Hair follicle dermal papilla cell (primary cell): Measurements from ENCODE around the gene LEO1. TPM values are rescaled to one million over a fixed set of nuclear protein-coding genes. Genes with fewer than 3 reads are reported as not detected.

ENCODE experiments used
- small RNA-seq: library from RNA; depleted of rRNA; stranded (forward); fragments of <200 nt; gene quantifications from one replicate; pipeline ENCODE3, GENCODE V24; 2012
- total RNA-seq: library from RNA; depleted of rRNA; stranded (reverse); fragments of >200 nt; gene quantifications from 2 replicates; pipeline ENCODE4 v1.2.3, GENCODE V29; 2012

The LEO1 gene
- 13.0 and 14.1 TPM in 2 replicates for total RNA-seq

DNA sequence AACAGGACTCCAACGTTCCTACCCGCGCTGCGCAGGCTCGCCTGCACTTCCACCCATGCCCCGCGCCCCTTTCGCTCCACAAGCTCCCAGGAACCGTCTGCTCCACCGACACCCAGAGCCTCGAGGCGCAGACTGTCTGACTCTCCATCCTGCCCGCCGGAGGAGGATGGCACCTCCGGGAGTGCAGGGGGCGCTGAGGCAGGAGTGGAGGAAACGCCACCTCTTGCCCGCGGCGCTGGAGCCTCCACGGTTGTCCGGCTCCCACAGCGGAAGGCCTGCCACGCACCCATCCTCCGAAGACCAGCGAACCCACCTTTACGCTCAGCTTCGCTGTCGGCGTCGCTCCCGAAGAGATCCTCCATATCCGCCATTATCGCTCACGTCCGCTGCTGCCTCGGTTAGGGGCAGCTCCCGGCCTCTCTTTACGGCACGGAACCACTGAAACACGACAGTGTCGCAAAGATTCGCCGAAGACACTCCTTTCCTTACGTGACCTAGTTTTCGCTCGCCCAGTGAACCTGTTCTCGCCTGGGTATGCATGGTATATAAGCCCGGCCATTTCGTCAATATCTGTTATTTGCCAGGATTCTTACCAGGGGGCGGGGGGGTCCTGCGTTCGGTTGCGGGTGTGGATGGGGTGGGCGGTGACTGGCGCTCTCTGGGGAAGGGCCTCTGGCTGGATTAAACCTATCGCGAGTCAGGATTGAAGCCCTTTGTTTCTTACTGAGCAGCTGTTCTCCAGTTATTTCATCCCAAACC is at the start of gene LEO1:
Gene LEO1, minus strand, starts transcription at position 404 of the 759 bp plus-strand sequence. Its CDS starts 33 bp downstream, at position 371.

DNA sequence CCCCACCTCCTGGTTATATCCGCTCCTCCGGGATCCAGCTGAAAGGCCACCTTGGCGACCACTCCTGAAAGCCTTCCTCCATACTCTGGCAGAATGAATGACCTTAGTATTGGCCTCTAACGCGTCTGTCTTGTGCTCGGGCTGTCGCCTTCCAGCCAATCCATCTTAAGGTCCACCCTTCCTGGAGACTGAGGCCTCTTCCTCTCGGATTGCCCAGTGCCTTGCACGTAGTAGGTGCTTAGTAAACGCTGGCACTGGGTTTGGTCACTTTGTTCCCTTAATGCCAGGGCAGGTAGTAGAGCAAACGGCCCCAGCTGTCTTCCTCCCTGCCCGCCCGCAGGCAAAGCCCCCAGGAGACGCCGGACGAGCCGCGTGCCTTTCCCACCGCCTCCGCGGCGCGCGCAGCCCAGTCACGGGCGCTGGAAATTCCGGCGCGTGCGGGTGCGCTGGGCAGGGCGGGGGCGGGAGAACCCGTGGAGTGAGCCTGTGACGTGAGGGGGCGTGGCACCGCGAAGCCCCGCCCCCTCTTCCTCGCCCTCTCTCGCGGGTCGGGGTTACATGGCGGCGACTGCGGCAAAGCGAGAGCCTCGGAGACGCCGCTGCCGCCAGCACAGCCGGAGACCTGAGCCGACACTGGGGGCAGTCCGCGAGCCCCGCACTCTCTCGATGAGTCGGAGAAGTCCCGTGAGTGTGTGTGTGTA is 47.3 kb upstream of the LEO1 start, which contains the start of gene MAPK6:
Gene MAPK6, plus strand, starts transcription at position 527 of the 701 bp plus-strand sequence. CDS start 27,242 bp downstream, outside the sequence.

Small RNA genes within 50 kb of the gene (small RNA-seq; reads per million reads assigned to genes)
- not detected for gene RNU6-90P

Other genes with a start within 250 kb of the LEO1 start
- gene LYSMD2, start 234.1 kb downstream of the LEO1 start, total RNA-seq = 5.4 and 7.5 TPM in 2 replicates
- 10.4 and 11.0 TPM in 2 replicates for gene TMOD2, start 220.2 kb downstream of the LEO1 start, total RNA-seq
- gene TMOD3, start 142.1 kb downstream of the LEO1 start, total RNA-seq = 49.4 and 58.9 TPM in 2 replicates
- 68.4 and 81.5 TPM in 2 replicates for gene MAPK6, start 47.4 kb upstream of the LEO1 start, total RNA-seq
- gene BCL2L10, start 141.0 kb upstream of the LEO1 start, total RNA-seq = not detected in 2 replicates
- 35.0 and 39.5 TPM in 2 replicates for gene GNB5, start 219.6 kb upstream of the LEO1 start, total RNA-seq